ENCODE results near the gene SUGCT. TPM values are rescaled to one million over a fixed set of nuclear protein-coding genes. Genes with fewer than 3 reads are reported as not detected.

Gene SUGCT
- total RNA-seq, 1 donor, result 6.7 TPM

DNA sequence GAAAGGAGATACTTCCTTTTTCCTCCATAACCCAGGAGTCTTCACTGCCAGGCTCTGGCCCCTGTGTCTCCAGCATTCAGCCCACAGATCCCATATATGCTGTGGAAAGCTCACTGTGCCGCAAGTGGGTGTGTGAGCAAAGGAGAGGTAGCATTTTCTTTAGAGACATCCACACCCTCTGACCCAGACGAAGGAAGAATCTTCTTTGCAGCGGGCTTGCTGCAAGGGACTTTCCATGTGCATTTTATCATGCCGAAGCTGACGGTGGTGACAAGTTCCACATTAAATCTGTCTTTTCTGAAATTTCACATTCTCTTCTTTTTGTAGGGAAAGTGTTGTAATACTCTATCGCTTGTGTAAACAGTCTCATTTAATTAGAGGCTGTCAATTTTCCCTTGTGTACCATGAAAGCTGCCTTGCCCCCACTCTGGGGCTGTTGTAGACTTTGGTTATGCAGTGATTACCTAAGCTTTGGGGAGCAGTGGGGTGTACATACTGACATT is 409.5 kb downstream of the SUGCT start:
- DNase-seq (ENCODE audit: low read depth), result peak; percentile 30
- TF ChIP-seq CTCF (IDR thresholded peaks at IDR 0.05; ENCODE audit: insufficient read depth, low read length), result no peak
- H3K4me3 ChIP-seq (ENCODE audit: low read depth, low read length), result no peak overlapping the region

GRCh38 chr7:40544871-40545303 is 410.1 kb downstream of the SUGCT start:
- no peak for TF ChIP-seq CTCF (IDR thresholded peaks at IDR 0.05; ENCODE audit: insufficient read depth, low read length)
- no peak overlapping the region for H3K4me3 ChIP-seq (ENCODE audit: low read depth, low read length)
- peak; percentile 67 for DNase-seq (ENCODE audit: low read depth)

DNA sequence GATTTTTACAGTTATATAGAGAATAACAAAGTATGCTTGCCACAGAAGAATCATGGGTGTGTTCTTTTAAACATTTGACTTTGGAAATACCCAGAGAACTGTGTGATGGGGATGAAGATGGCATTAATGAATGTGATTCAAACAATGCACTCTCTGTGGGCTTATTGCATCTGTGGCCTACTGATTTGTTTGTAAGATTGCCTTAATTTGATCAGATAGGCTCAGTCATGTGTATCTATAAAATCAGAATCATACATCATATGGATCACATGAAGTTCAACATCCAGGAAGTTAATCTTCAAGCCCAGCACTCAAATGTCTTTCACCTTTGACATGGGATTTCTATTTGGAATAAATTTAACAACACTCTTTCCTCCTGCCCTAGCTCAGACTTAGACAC is 410.9 kb downstream of the SUGCT start:
- no peak for DNase-seq (ENCODE audit: low read depth)
- TF ChIP-seq CTCF (IDR thresholded peaks at IDR 0.05; ENCODE audit: insufficient read depth, low read length), result no peak
- no peak overlapping the region for H3K4me3 ChIP-seq (ENCODE audit: low read depth, low read length)

DNA sequence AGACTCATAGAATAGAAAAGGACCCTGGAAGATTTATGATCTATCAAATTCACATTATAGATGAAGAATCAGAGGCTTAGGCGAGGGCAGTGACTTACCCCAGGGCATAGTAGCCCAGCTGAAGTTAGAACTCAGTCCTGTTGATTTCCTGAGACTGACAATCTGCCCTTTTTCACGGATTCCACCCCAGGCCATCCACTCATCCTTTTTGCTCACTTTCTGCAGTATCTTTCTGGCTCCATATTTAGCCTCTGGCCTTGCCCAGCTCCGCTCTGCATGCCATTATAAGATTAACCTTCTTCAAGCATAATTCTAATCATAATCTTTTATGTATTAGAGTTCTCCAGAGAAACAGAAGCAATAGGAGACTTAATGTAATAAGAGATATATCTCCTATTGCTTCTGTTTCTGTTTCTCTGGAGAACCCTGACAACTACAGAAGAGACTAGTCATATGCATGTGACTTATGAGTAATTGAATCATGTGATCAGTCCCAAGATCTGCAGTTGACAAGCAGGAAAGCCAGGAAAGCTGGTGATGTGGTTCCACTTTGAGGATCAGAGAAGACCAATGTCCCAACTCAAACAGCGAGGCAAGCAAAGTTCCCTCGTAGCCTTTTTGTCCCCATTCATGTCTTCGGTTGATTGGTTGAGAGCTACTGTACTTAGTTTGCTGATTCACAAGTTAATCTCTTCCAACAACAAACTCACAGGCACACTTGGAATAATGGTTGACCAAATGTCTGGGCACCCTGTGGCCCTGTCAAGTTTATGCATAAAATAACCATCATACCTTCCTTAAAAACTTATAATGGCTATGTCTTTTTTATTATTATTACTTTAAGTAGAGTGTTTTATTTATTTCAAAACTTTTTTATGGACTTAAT is 412.1 kb downstream of the SUGCT start:
- no peak for DNase-seq (ENCODE audit: low read depth)
- TF ChIP-seq CTCF (IDR thresholded peaks at IDR 0.05; ENCODE audit: insufficient read depth, low read length), result no peak
- no peak overlapping the region for H3K4me3 ChIP-seq (ENCODE audit: low read depth, low read length)

DNA sequence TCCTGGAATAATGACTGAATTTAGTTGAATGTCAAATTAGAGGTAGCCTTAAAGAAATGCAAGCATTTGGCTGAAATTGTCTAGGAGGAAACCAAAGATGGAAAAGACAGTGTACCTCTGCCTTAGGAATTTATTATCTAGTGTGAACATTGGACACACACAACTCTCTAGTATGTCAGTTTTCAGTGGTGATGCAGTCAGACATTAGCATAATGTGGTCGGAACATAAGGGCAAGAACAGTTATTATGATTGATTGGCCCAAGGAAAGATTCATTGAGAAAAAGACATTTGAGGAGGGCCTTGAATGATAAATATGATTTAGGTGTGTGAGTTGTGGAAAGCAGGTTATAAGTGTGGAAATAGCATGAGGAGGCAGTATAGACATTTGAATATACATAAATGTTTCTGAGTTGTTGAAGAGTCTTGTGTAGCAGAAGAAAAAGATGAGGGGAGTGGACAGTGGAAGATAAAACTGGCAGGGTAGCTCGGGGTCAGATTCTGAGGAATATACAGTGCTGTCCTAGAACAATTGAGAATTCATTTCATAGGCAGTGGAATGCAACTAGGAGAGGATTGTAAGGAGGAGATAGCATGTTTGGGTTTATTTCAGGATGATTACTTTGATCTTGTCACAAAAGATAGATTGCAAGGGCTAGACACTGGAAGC is 414.7 kb downstream of the SUGCT start:
- no peak overlapping the region for H3K4me3 ChIP-seq (ENCODE audit: low read depth, low read length)
- DNase-seq (ENCODE audit: low read depth), result no peak
- TF ChIP-seq CTCF (IDR thresholded peaks at IDR 0.05; ENCODE audit: insufficient read depth, low read length), result no peak

- TF ChIP-seq CTCF (IDR thresholded peaks at IDR 0.05; ENCODE audit: insufficient read depth, low read length), result no peak
- peak; percentile 74 for DNase-seq (ENCODE audit: low read depth)
- H3K4me3 ChIP-seq (ENCODE audit: low read depth, low read length), result no peak overlapping the region
Observed at GRCh38 chr7:40551685-40552576, 417.1 kb downstream of the SUGCT start.
